ENCODE results near the gene BRCC3.

The BRCC3 gene

DNA sequence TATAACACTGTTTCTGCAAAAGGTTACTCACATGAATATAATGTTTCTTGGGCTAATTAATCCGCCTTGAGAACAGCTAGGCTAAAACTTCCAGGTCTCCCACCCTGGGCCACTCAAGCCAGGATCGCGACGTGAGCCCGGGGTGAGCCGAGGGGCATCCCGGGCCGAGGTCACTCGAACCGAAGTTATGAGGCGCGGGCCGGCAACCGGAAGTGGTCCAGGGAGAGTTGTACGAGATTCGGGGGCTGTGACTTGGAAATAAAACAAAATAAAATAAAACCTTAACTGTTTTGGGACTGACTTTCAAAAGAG is 689 bp upstream of the BRCC3 start:
- H3K4me3 ChIP-seq (ENCODE audit: low read length): peak overlapping the region; percentile 66
- DNase-seq (ENCODE audit: low read depth): no peak
- TF ChIP-seq CTCF (conservative IDR thresholded peaks at IDR 0.05; ENCODE audit: low read length): no peak

DNA sequence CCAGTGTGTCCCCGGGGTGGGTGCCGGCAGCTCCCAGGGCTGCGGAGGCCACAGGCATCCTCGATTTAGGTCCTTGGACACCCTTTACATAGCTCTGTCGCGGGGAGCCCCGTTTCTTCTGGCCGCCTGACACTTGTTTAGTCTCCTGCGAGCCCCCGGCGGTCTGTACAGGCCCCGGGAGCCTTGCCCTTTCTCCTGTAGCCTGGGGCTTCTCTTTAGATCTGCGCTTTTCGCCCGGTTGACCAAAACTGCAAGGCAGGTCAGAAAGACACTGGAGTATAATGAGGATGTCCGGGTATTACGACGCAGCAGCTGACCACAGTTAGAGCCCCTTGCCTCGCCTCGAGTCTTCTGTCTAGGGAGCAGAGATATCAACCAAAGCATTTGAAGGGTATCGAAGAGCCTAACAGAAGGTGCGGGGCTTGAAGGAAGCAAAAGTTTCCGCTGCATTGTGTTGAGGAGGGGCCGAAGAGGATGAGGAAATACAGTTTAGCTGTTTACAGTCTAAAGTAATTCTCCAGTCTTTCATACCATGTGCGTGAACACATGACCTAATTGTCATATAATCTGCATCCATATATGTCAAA is 479 bp downstream of the BRCC3 start:
- peak overlapping the region; percentile 75 for H3K4me3 ChIP-seq (ENCODE audit: low read length)
- no peak for TF ChIP-seq CTCF (conservative IDR thresholded peaks at IDR 0.05; ENCODE audit: low read length)
- DNase-seq (ENCODE audit: low read depth): no peak

DNA sequence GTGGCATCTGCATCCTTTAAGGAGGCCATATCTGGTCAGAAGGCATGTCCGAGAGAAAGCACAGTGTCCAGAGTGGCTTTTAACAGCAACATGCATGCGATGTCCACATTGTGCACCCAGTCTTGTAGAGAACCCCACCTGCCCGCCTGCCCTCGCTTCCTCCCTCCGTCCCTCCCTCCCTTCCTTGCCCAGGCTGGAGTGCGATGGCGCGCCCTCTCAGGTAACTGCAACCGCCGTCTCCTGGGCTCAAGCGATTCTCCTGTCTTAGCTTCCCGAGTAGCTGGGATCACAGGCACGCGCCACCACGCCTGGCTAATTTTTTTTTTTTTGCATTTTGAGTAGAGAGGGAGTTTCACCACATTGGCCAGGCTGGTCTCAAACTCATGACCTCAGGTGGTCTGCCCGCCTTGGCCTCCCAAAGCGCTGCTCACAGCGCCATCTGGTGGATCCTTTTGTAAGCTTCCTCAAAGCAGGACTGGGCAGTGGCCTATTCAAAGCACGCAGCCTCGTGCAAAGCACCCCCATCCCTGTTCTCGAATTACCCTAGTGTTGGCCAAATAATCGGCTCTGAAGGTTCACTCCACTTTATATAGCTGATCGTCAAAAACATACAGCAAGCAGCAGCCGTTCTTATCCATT is 15.0 kb downstream of the BRCC3 start:
- peak; percentile 52 for TF ChIP-seq CTCF (conservative IDR thresholded peaks at IDR 0.05; ENCODE audit: low read length)
- no peak overlapping the region for H3K4me3 ChIP-seq (ENCODE audit: low read length)
- peak; percentile 17 for DNase-seq (ENCODE audit: low read depth)

GRCh38 chrX:155086961-155087735 is 15.8 kb downstream of the BRCC3 start:
- no peak overlapping the region for H3K4me3 ChIP-seq (ENCODE audit: low read length)
- DNase-seq (ENCODE audit: low read depth): no peak
- no peak for TF ChIP-seq CTCF (conservative IDR thresholded peaks at IDR 0.05; ENCODE audit: low read length)

DNA sequence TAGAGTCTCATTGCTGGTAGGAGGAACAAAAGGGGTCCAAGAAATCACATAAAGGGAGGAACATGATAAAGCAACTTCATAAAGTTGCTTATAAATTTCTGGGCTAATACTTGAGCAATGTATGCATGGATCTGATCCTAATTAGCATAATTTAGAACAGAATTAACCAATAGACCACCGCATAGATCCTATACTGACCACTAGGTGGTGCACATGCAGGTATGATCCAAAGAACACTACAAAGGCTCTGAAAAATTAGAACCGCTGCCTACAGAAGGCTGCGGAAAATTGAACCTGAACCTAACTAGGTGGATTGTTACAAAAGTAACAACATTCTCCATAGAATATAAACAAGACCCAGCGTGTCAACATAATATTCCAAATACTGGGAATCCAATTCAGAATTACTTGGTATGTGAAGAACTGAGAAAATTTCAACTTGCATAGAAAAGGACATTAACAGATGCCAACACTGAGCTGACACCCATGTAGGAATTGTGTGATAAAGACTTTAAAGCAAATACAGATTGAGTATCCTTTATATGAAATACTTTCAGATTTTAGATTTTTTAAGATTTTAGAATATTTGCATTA is 23.3 kb downstream of the BRCC3 start:
- H3K4me3 ChIP-seq (ENCODE audit: low read length): no peak overlapping the region
- peak; percentile 16 for DNase-seq (ENCODE audit: low read depth)
- peak; percentile 63 for TF ChIP-seq CTCF (conservative IDR thresholded peaks at IDR 0.05; ENCODE audit: low read length)

DNA sequence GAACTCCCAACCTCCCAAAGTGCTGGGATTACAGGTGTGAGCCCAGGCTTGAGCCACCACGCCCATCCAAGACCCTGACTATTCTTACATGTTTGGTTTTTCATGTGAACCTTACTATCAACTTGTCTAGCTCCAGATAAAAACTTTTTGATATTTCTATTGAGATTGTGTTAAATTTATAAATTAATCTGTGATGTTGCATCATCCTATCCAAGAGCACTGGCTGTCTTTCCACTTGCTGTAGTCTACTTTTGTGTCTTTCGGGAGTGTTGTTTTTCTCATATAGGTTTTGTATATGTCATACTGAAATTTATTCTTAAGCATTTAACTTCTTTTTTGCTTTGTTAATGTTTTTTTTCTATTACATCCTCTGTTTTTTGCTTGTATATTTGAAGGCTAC is 34.6 kb downstream of the BRCC3 start:
- TF ChIP-seq CTCF (conservative IDR thresholded peaks at IDR 0.05; ENCODE audit: low read length): no peak
- no peak for DNase-seq (ENCODE audit: low read depth)
- no peak overlapping the region for H3K4me3 ChIP-seq (ENCODE audit: low read length)

All from AG10803 (cell line).